GM10266 (cell line): ENCODE measurements around the gene TMPO.

Experiments used
- DNase-seq: peaks from one replicate; pipeline ENCODE4 v3.0.0; 2012; ENCODE audit errors: extremely low spot score
- TF ChIP-seq, protein P1 (sequence below): IDR thresholded peaks from 2 replicates; pipeline ENCODE4 v1.5.1; 2012; ENCODE audit warnings: mild to moderate bottlenecking, low read depth; ENCODE audit not compliant: control insufficient read depth, insufficient read depth; ENCODE audit errors: missing control alignments

Gene TMPO, protein sequence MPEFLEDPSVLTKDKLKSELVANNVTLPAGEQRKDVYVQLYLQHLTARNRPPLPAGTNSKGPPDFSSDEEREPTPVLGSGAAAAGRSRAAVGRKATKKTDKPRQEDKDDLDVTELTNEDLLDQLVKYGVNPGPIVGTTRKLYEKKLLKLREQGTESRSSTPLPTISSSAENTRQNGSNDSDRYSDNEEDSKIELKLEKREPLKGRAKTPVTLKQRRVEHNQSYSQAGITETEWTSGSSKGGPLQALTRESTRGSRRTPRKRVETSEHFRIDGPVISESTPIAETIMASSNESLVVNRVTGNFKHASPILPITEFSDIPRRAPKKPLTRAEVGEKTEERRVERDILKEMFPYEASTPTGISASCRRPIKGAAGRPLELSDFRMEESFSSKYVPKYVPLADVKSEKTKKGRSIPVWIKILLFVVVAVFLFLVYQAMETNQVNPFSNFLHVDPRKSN

DNA sequence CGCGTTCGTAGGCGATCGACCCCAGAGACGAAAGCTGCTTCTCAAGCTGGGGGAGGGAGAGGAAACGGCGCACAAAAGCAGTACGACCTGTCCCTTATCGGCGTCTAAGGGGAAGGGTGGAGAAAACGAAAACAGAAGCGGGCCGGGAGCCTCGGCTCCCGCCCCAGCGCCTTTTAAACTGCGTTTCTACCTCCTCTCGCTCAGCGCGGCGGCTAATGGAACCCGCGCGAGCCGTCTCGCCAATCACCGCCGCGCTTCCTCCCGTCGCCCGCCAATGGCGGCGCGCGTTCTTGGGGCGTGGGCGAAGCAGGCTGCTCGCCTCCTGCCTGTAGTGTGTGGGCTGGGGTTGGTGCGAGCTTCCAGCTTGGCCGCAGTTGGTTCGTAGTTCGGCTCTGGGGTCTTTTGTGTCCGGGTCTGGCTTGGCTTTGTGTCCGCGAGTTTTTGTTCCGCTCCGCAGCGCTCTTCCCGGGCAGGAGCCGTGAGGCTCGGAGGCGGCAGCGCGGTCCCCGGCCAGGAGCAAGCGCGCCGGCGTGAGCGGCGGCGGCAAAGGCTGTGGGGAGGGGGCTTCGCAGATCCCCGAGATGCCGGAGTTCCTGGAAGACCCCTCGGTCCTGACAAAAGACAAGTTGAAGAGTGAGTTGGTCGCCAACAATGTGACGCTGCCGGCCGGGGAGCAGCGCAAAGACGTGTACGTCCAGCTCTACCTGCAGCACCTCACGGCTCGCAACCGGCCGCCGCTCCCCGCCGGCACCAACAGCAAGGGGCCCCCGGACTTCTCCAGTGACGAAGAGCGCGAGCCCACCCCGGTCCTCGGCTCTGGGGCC lies at the start of gene TMPO:
Gene TMPO, plus strand, starts transcription at position 304 of the 824 bp plus-strand sequence. Its CDS starts 278 bp downstream, at position 582.
- TF ChIP-seq, protein P1, sequence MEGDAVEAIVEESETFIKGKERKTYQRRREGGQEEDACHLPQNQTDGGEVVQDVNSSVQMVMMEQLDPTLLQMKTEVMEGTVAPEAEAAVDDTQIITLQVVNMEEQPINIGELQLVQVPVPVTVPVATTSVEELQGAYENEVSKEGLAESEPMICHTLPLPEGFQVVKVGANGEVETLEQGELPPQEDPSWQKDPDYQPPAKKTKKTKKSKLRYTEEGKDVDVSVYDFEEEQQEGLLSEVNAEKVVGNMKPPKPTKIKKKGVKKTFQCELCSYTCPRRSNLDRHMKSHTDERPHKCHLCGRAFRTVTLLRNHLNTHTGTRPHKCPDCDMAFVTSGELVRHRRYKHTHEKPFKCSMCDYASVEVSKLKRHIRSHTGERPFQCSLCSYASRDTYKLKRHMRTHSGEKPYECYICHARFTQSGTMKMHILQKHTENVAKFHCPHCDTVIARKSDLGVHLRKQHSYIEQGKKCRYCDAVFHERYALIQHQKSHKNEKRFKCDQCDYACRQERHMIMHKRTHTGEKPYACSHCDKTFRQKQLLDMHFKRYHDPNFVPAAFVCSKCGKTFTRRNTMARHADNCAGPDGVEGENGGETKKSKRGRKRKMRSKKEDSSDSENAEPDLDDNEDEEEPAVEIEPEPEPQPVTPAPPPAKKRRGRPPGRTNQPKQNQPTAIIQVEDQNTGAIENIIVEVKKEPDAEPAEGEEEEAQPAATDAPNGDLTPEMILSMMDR, result no peak

DNA sequence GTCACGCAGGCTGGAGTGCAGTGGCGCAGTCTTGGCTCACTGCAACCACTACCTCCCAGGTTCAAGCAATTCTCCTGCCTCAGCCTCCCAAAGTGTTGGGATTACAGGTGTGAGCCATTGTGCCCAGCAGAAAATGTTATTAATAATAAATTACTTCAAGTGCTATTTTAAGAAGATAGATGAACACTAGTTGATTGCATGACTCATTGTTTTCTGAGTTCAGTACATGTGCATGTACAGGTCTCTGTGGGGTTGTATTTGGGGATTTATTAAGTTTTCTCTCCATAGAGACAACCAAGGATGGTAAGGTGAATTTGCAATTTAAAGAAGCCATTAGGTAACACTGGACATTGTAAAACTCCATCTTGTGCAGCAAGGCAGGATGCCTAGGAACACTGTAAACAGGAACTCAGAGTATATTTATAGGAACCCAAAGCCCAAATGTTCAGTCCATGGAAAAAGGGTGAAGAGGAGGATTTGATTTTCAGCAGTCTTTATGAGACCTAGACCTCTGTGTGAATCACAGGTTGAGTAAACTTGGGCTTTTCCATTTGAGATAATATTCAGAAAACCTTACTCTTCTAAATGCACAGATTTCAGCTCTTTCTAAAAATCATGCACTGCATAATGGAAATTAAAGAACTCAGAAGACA lies 49.3 kb upstream of the TMPO start:
- TF ChIP-seq, protein P1, result no peak

More for the DNA sequence above, at the start of gene TMPO:
- peak; percentile 92 for DNase-seq

DNA sequence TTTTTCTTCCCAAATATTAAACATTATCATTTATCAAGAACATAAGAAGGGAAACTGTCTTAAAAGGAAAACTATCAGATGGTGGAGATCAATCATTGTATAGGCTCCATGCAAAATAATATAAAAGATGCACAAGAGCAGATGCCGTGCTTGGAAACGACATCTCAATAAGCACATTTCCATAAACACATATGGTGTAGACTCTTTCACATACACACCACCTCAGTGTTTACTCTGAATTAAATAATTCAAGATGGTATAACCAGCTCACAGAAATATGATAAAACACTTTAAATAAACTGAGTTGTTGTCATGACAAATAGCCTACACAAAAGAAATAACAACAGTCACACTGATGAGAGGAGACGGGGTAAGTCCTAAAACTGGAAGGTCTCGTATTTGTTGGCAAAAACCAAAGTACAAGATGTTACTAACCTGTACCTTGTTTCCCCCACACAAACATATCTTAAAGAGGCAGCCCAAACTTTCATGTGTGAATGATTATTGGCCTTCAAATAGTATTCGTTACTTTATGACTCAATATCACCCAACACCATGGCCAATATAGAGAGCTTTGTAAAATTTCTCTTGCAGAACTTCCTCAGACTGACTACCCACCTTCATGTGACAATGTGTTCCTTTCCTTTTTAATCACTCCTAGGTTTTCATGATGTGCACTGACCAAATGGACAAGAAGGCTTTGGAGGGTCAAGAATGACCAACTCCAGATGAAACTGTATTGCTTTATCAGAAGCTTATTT lies 48.6 kb upstream of the TMPO start:
- DNase-seq, result no peak
- TF ChIP-seq, protein P1, result no peak

More for the DNA sequence above, 49.3 kb upstream of the TMPO start:
- DNase-seq, result no peak

DNA sequence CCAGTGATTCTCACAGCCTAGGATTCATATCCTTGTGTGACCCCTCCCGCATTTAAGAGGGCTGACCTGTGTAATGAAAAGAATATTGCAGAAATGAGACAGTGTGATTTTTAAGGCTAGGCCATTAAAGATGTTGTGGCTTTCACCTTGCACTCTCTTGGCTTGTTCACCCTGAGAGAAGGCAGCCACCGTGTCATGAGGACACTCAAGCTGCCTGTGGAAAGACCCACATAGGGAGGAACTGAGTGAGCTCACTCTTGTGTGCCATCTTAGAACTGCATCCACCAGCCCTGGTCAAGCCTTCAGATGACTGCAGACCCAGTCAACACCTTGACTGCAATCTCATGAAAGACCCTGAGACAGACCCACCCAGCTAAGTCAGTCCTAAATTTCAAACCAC lies 46.3 kb upstream of the TMPO start:
- TF ChIP-seq, protein P1, result no peak
- DNase-seq, result no peak

DNA sequence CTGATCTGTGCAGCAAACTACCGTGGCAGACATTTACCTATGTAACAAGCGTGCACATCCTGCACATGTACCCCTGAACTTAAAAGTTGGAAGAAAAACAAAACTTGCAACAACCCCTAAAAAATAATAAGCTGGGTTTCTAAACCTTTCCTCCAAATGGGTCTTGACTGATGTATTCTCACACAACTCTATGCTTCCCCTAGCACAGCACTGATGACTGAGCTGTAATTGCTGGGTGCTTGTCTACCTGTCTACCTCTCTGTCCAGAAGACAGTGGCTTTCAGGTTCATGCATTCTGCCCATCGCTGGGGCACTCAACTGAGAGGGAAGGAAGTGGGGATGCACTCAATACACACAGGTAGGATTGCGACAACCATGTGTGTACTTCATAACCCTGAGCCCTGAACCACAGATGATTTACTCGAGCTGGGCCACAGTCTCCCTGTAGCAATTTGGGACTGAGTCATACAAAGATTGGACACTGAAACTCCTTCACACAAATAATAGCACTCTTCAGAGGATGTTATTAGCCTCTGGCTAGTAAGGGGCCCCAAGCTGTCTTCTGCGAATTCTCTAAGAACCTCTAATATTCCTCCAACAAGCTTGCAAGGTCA lies 44.8 kb upstream of the TMPO start:
- no peak for DNase-seq

DNA sequence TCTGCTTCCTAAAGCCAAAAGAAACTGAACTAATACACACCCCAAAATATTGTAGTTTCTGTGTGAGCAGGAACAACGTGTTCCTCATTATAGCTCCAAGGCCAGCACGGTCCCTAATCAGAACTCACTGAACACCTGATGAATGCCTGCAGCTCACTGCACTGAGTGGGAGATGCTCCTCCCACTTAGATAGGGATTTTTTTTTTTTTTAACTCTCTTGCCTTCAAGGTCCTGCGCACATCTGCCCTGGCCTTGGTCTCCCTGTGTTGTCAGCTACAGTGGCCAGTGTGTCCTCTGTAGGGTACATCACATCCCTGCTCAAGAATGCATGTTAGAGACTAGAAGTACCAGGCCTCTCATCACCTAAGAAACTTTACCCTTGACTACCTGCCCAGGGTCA lies 44.3 kb upstream of the TMPO start:
- no peak for DNase-seq
- TF ChIP-seq, protein P1, result no peak

More for the DNA sequence above, 44.8 kb upstream of the TMPO start:
- TF ChIP-seq, protein P1, result no peak
